Measurements from ENCODE around the gene ATG9A. TPM values are rescaled to one million over a fixed set of nuclear protein-coding genes. Genes with fewer than 3 reads are reported as not detected.

The ATG9A gene
- total RNA-seq, 1 donor from 2014 or later = 48.8 TPM

- Histone ChIP-seq H3K27me3 (ENCODE audit: insufficient read depth, low read length) (peaks cover 13% of the 10 kb centered on the region), H2AFZ (ENCODE audit: low read depth, low read length) (no peak overlapping the region), H3K4me3 (ENCODE audit: insufficient read depth, low read depth, low read length) (no peak overlapping the region), H3K27ac (ENCODE audit: low read depth, low read length) (peak overlapping the region; percentile 68), H3K4me1 (ENCODE audit: insufficient read depth, low read length) (peaks cover 59% of the 10 kb centered on the region), H3K4me2 (ENCODE audit: low read length) (peak overlapping the region; percentile 72), H3K79me2 (ENCODE audit: insufficient read depth, low read length) (peaks cover 29% of the 10 kb centered on the region), H3K9me3 (ENCODE audit: insufficient read depth, low read depth, low read length) (no peaks in the 10 kb centered on the region), H4K20me1 (ENCODE audit: insufficient read depth, low read length) (peaks cover 4% of the 10 kb centered on the region), H3K36me3 (ENCODE audit: insufficient read depth, low read length) (no peaks in the 10 kb centered on the region), H3K9ac (ENCODE audit: low read length) (peak overlapping the region; percentile 66)
- Mint-ChIP-seq H3K27ac (ENCODE audit: unreplicated experiment) (no peak overlapping the region), H3K36me3 (ENCODE audit: low read depth, unreplicated experiment) (peaks cover 5% of the 10 kb centered on the region), H3K9me3 (ENCODE audit: unreplicated experiment) (no peaks in the 10 kb centered on the region), H3K4me1 (ENCODE audit: low read depth, unreplicated experiment) (peaks cover 40% of the 10 kb centered on the region), H3K27me3 (ENCODE audit: low read depth, unreplicated experiment) (peaks cover 8% of the 10 kb centered on the region), H3K4me3 (ENCODE audit: unreplicated experiment) (peak overlapping the region; percentile 67)
- FAIRE-seq (no peak), DNase-seq (ENCODE audit: low read depth) (no peak)
- TF ChIP-seq EZH2 (IDR thresholded peaks at IDR 0.05; ENCODE audit: insufficient read depth, low read length) = no peak
Observed at GRCh38 chr2:219250049-219250781, 20.8 kb upstream of the ATG9A start.

- peaks cover 5% of the 10 kb centered on the region for H3K36me3 Mint-ChIP-seq (ENCODE audit: low read depth, unreplicated experiment)
- DNase-seq (ENCODE audit: low read depth) = peak; percentile 59
- H3K9me3 ChIP-seq (ENCODE audit: insufficient read depth, low read depth, low read length) = no peaks in the 10 kb centered on the region
- H3K27me3 Mint-ChIP-seq (ENCODE audit: low read depth, unreplicated experiment) = no peaks in the 10 kb centered on the region
- H3K27me3 ChIP-seq (ENCODE audit: insufficient read depth, low read length) = peaks cover 5% of the 10 kb centered on the region
- peak overlapping the region; percentile 58 for H3K4me3 Mint-ChIP-seq (ENCODE audit: unreplicated experiment)
- no peak for FAIRE-seq
- H3K4me3 ChIP-seq (ENCODE audit: insufficient read depth, low read depth, low read length) = no peak overlapping the region
- TF ChIP-seq CTCF (IDR thresholded peaks at IDR 0.05; ENCODE audit: insufficient read depth, low read depth, low read length) (no peak), EZH2 (IDR thresholded peaks at IDR 0.05; ENCODE audit: insufficient read depth, low read length) (no peak)
- H3K27ac Mint-ChIP-seq (ENCODE audit: unreplicated experiment) = peak overlapping the region; percentile 91
- H3K27ac ChIP-seq (ENCODE audit: low read depth, low read length) = peak overlapping the region; percentile 68
- peak overlapping the region; percentile 72 for H3K4me2 ChIP-seq (ENCODE audit: low read length)
- H3K4me1 Mint-ChIP-seq (ENCODE audit: low read depth, unreplicated experiment) = peaks cover 36% of the 10 kb centered on the region
- peaks cover 29% of the 10 kb centered on the region for H3K79me2 ChIP-seq (ENCODE audit: insufficient read depth, low read length)
- peaks cover 57% of the 10 kb centered on the region for H3K4me1 ChIP-seq (ENCODE audit: insufficient read depth, low read length)
- H3K9ac ChIP-seq (ENCODE audit: low read length) = peak overlapping the region; percentile 66
- H3K9me3 Mint-ChIP-seq (ENCODE audit: unreplicated experiment) = no peaks in the 10 kb centered on the region
- peaks cover 4% of the 10 kb centered on the region for H4K20me1 ChIP-seq (ENCODE audit: insufficient read depth, low read length)
- H3K36me3 ChIP-seq (ENCODE audit: insufficient read depth, low read length) = no peaks in the 10 kb centered on the region
- H2AFZ ChIP-seq (ENCODE audit: low read depth, low read length) = no peak overlapping the region
Observed at GRCh38 chr2:219249203-219249980, 20.0 kb upstream of the ATG9A start.

- H3K4me2 ChIP-seq (ENCODE audit: low read length) = peak overlapping the region; percentile 72
- H3K4me3 Mint-ChIP-seq (ENCODE audit: unreplicated experiment) = peak overlapping the region; percentile 58
- H3K27me3 ChIP-seq (ENCODE audit: insufficient read depth, low read length) = no peaks in the 10 kb centered on the region
- FAIRE-seq (no peak), DNase-seq (ENCODE audit: low read depth) (no peak)
- H3K36me3 ChIP-seq (ENCODE audit: insufficient read depth, low read length) = no peaks in the 10 kb centered on the region
- peaks cover 52% of the 10 kb centered on the region for H3K4me1 ChIP-seq (ENCODE audit: insufficient read depth, low read length)
- H4K20me1 ChIP-seq (ENCODE audit: insufficient read depth, low read length) = peaks cover 4% of the 10 kb centered on the region
- peaks cover 29% of the 10 kb centered on the region for H3K79me2 ChIP-seq (ENCODE audit: insufficient read depth, low read length)
- no peak overlapping the region for H3K4me3 ChIP-seq (ENCODE audit: insufficient read depth, low read depth, low read length)
- H3K9ac ChIP-seq (ENCODE audit: low read length) = peak overlapping the region; percentile 66
- no peaks in the 10 kb centered on the region for H3K27me3 Mint-ChIP-seq (ENCODE audit: low read depth, unreplicated experiment)
- peak overlapping the region; percentile 91 for H3K27ac Mint-ChIP-seq (ENCODE audit: unreplicated experiment)
- H3K27ac ChIP-seq (ENCODE audit: low read depth, low read length) = peak overlapping the region; percentile 68
- peaks cover 36% of the 10 kb centered on the region for H3K4me1 Mint-ChIP-seq (ENCODE audit: low read depth, unreplicated experiment)
- peaks cover 5% of the 10 kb centered on the region for H3K36me3 Mint-ChIP-seq (ENCODE audit: low read depth, unreplicated experiment)
- H3K9me3 Mint-ChIP-seq (ENCODE audit: unreplicated experiment) = no peaks in the 10 kb centered on the region
- no peaks in the 10 kb centered on the region for H3K9me3 ChIP-seq (ENCODE audit: insufficient read depth, low read depth, low read length)
- no peak overlapping the region for H2AFZ ChIP-seq (ENCODE audit: low read depth, low read length)
- TF ChIP-seq CTCF (IDR thresholded peaks at IDR 0.05; ENCODE audit: insufficient read depth, low read depth, low read length) = no peak
- TF ChIP-seq EZH2 (IDR thresholded peaks at IDR 0.05; ENCODE audit: insufficient read depth, low read length) = no peak
Observed at GRCh38 chr2:219248845-219249202, 19.4 kb upstream of the ATG9A start.

All from astrocyte (in vitro differentiated cells and primary cell).